Measurements from ENCODE around the gene GPR31. TPM values are rescaled to one million over a fixed set of nuclear protein-coding genes. Genes with fewer than 3 reads are reported as not detected.

The GPR31 gene
- polyA plus RNA-seq, 1 of the 3 experiments (the other 2 are of a cell fraction): not detected

- Histone ChIP-seq H3K4me3 (ENCODE audit: low read depth in 2 of 2, low read length in 1 of 2) (no peak overlapping the region), H3K9me3 (no peaks in the 10 kb centered on the region), H3K4me2 (no peak overlapping the region), H3K79me2 (ENCODE audit: insufficient read depth) (no peaks in the 10 kb centered on the region), H2AFZ (ENCODE audit: low read depth) (no peak overlapping the region), H3F3A (replicated peaks; ENCODE audit: insufficient read depth) (no peaks in the 10 kb centered on the region), H3K9me2 (no peaks in the 10 kb centered on the region), H3K9ac (no peak overlapping the region), H4K20me1 (ENCODE audit: insufficient read depth) (no peaks in the 10 kb centered on the region), H3K4me1 (ENCODE audit: control insufficient read depth in 1 of 2, insufficient read depth in 2 of 2, low read depth in 1 of 2, low read length in 1 of 2) (no peaks in the 10 kb centered on the region), H3K27ac (ENCODE audit: low read depth in 2 of 2, low read length in 1 of 2) (no peak overlapping the region), H3K27me3 (ENCODE audit: insufficient read depth) (no peaks in the 10 kb centered on the region), H3K36me3 (replicated peaks in 1 of 2; ENCODE audit: control insufficient read depth in 1 of 2, insufficient read depth in 2 of 2, low read length in 1 of 2) (no peaks in the 10 kb centered on the region)
- WGBS (ENCODE audit: low lambda C conversion rate): 60% methylated on average over 20 of the region's 23 CpGs
- CTCF ChIA-PET: interaction anchor here (0.7 to 2.8 kb wide), 3 partner anchors 17 to 20 kb away, joined by 3 to 15 read pairs (median 6); no protein-coding TSS in a partner anchor
- POLR2A ChIA-PET: no interaction called here
- TF ChIP-seq CTCF (IDR thresholded peaks at IDR 0.05) (no peak), GATA2 (CRISPR knock-in tag; IDR thresholded peaks at IDR 0.05) (no peak), EP300 (IDR thresholded peaks at IDR 0.05; ENCODE audit: borderline replicate concordance in 1 of 2, low read depth in 1 of 2, low read length in 1 of 2) (no peak)
- no peak for DNase-seq
Measured at GRCh38 chr6:167122041-167122826, 35.5 kb downstream of the GPR31 start.

GRCh38 chr6:167121335-167121841 lies 36.4 kb downstream of the GPR31 start:
- no peak for TF ChIP-seq MAX (IDR thresholded peaks at IDR 0.05; ENCODE audit: low read depth)
- TF ChIP-seq FOSL2 (IDR thresholded peaks at IDR 0.05; ENCODE audit: borderline replicate concordance, low read depth): no peak
- TF ChIP-seq PBX3 (IDR thresholded peaks at IDR 0.05): no peak
- TF ChIP-seq USF1 (IDR thresholded peaks at IDR 0.05; ENCODE audit: borderline replicate concordance, low read depth): no peak
- TF ChIP-seq POLR2AphosphoS5 (IDR thresholded peaks at IDR 0.05; ENCODE audit: low read depth, low read length): no peak
- no peak for TF ChIP-seq JUND (IDR thresholded peaks at IDR 0.05)
- TF ChIP-seq SIN3A (IDR thresholded peaks at IDR 0.05; ENCODE audit: borderline replicate concordance, low read depth, low read length): no peak
- TF ChIP-seq EZH2phosphoT487 (IDR thresholded peaks at IDR 0.05; ENCODE audit: borderline replicate concordance, low read depth): no peak
- TF ChIP-seq RFX5 (IDR thresholded peaks at IDR 0.05; ENCODE audit: low read length): no peak
- TF ChIP-seq RXRA (IDR thresholded peaks at IDR 0.05; ENCODE audit: borderline replicate concordance, low read depth): no peak
- TF ChIP-seq RAD21 (IDR thresholded peaks at IDR 0.05; ENCODE audit: low read length): no peak
- TF ChIP-seq FOXM1 (IDR thresholded peaks at IDR 0.05; ENCODE audit: low read depth): no peak
- no peak for TF ChIP-seq EP300 (IDR thresholded peaks at IDR 0.05; ENCODE audit: borderline replicate concordance in 1 of 2, low read depth in 1 of 2, low read length in 1 of 2)
- Histone ChIP-seq H3K79me2 (ENCODE audit: insufficient read depth) (no peaks in the 10 kb centered on the region), H3K9ac (no peak overlapping the region), H3K9me3 (no peaks in the 10 kb centered on the region), H3K27ac (ENCODE audit: low read depth in 2 of 2, low read length in 1 of 2) (no peak overlapping the region), H3K9me2 (no peaks in the 10 kb centered on the region), H3K4me3 (ENCODE audit: low read depth in 2 of 2, low read length in 1 of 2) (no peak overlapping the region), H3K27me3 (ENCODE audit: insufficient read depth) (no peaks in the 10 kb centered on the region), H3F3A (replicated peaks; ENCODE audit: insufficient read depth) (no peaks in the 10 kb centered on the region), H3K4me1 (ENCODE audit: control insufficient read depth in 1 of 2, insufficient read depth in 2 of 2, low read depth in 1 of 2, low read length in 1 of 2) (no peaks in the 10 kb centered on the region), H4K20me1 (ENCODE audit: insufficient read depth) (no peaks in the 10 kb centered on the region), H2AFZ (ENCODE audit: low read depth) (no peak overlapping the region), H3K36me3 (replicated peaks in 1 of 2; ENCODE audit: control insufficient read depth in 1 of 2, insufficient read depth in 2 of 2, low read length in 1 of 2) (no peaks in the 10 kb centered on the region), H3K4me2 (no peak overlapping the region)
- ChIA-PET CTCF (interaction anchor here (0.7 kb wide), 1 partner anchor 20 kb away, joined by 3 read pairs; no protein-coding TSS in a partner anchor), POLR2A (no interaction called here)
- no peak for DNase-seq
- 47% methylated on average over 8 of the region's 8 CpGs for WGBS (ENCODE audit: low lambda C conversion rate)

Data from SK-N-SH (cell line).